PFSK-1 (cell line): Measurements from ENCODE around the gene C4orf33.

Source experiments
- FOXP2 ChIP-seq: optimal IDR thresholded peaks from 2 replicates; pipeline ENCODE3; 2011; ENCODE audit warnings: borderline replicate concordance, control low read depth, inconsistent platforms; ENCODE audit not compliant: insufficient read depth; ENCODE audit errors: extremely low read length, extremely low read depth
- POLR2AphosphoS5 ChIP-seq: IDR thresholded peaks from 2 replicates; pipeline ENCODE4 v1.6.1; 2012; ENCODE audit warnings: low read depth, mild to moderate bottlenecking, control low read depth, low read length, moderate library complexity
- REST ChIP-seq, 2 experiments: IDR thresholded peaks; 2 replicates each; pipeline versions ENCODE4 v1.6.1 to v1.8.0; 2011 to 2012; ENCODE audit warnings: low read depth in 2 of 2, low read length in 2 of 2, control low read depth in 1 of 2, inconsistent platforms in 1 of 2, mild to moderate bottlenecking in 1 of 2, moderate library complexity in 1 of 2; ENCODE audit not compliant: insufficient read depth in 1 of 2
- SIN3A ChIP-seq: IDR thresholded peaks from 2 replicates; pipeline ENCODE4 v1.6.1; 2012; ENCODE audit warnings: mild to moderate bottlenecking, low read length, moderate library complexity, borderline replicate concordance; ENCODE audit not compliant: insufficient read depth
- TAF1 ChIP-seq: IDR thresholded peaks from 2 replicates; pipeline ENCODE4 v1.6.1; 2012; ENCODE audit warnings: low read length, control low read depth, borderline replicate concordance; ENCODE audit not compliant: insufficient read depth

C4orf33 gene

GRCh38 chr4:129077326-129077725 is 18.6 kb upstream of the C4orf33 start:
- no peak for TF ChIP-seq SIN3A
- TF ChIP-seq REST (IDR thresholded peaks at IDR 0.05; ENCODE audit: insufficient read depth in 1 of 2, low read depth in 2 of 2, low read length in 2 of 2), result no peak
- no peak for TF ChIP-seq POLR2AphosphoS5
- no peak for TF ChIP-seq TAF1
- no peak for TF ChIP-seq FOXP2

- TF ChIP-seq TAF1 (no peak), FOXP2 (no peak), REST (IDR thresholded peaks at IDR 0.05; ENCODE audit: insufficient read depth in 1 of 2, low read depth in 2 of 2, low read length in 2 of 2) (no peak), POLR2AphosphoS5 (no peak), SIN3A (no peak)
These were observed 15.8 kb upstream of the C4orf33 start for GRCh38 chr4:129080129-129080528.

DNA sequence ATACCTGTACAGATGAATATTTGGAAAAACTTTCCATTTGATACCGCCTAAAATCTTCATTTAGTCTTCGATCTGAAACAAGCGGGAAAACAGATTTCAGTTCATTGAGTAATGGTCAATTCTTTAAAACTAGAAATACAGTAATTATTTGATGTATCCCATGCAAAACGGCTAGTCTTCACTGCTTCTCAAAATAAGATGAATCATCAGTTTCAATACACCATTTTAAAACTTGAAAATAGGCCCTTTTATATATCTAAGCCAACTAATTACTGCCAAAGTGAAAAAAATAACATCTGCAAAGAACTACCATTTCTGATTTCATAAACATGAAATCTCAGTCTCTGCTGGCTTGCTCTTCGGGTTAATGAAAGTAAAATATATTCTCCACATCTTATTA is 13.7 kb upstream of the C4orf33 start:
- no peak for TF ChIP-seq REST (IDR thresholded peaks at IDR 0.05; ENCODE audit: insufficient read depth in 1 of 2, low read depth in 2 of 2, low read length in 2 of 2)
- no peak for TF ChIP-seq POLR2AphosphoS5
- TF ChIP-seq SIN3A, result no peak
- no peak for TF ChIP-seq TAF1
- no peak for TF ChIP-seq FOXP2

- TF ChIP-seq POLR2AphosphoS5, result no peak
- TF ChIP-seq TAF1, result no peak
- no peak for TF ChIP-seq REST (IDR thresholded peaks at IDR 0.05; ENCODE audit: insufficient read depth in 1 of 2, low read depth in 2 of 2, low read length in 2 of 2)
- no peak for TF ChIP-seq FOXP2
- TF ChIP-seq SIN3A, result no peak
These were observed 10.5 kb upstream of the C4orf33 start for GRCh38 chr4:129085472-129085871.

DNA sequence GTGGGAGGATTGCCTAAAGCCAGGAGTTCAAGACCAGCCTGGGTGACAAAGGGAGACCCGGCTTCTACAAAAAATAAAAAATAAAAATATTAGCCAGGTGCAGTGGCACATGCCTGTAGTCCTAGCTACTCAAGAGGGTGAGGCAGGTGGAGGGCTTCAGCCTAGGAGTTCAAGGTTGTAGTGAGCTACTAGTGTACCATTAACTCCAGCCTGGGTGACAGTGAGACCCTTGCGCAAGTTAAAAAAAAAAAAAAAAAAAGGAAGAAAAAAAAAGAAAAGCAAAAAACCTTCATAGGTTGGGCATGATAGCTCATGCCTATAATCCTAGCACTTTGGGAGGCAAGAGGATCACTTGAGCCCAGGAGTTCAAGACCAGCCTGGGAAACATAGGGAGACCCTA is 8.4 kb upstream of the C4orf33 start:
- TF ChIP-seq SIN3A (no peak), FOXP2 (no peak), POLR2AphosphoS5 (no peak), REST (IDR thresholded peaks at IDR 0.05; ENCODE audit: insufficient read depth in 1 of 2, low read depth in 2 of 2, low read length in 2 of 2) (no peak), TAF1 (no peak)
